Inferior parietal cortex (tissue), 1 donor: ENCODE results near the gene GRK1.
"Not testable (repeated sequence)": the region's sequence is repeated elsewhere in the genome, so short reads cannot be mapped to it uniquely, and the experiment has no call there.

Experiments
- DNase-seq: peaks from one replicate; pipeline ENCODE4 v3.0.0-alpha.2; 2016; ENCODE audit errors: extremely low spot score

Gene GRK1

DNA sequence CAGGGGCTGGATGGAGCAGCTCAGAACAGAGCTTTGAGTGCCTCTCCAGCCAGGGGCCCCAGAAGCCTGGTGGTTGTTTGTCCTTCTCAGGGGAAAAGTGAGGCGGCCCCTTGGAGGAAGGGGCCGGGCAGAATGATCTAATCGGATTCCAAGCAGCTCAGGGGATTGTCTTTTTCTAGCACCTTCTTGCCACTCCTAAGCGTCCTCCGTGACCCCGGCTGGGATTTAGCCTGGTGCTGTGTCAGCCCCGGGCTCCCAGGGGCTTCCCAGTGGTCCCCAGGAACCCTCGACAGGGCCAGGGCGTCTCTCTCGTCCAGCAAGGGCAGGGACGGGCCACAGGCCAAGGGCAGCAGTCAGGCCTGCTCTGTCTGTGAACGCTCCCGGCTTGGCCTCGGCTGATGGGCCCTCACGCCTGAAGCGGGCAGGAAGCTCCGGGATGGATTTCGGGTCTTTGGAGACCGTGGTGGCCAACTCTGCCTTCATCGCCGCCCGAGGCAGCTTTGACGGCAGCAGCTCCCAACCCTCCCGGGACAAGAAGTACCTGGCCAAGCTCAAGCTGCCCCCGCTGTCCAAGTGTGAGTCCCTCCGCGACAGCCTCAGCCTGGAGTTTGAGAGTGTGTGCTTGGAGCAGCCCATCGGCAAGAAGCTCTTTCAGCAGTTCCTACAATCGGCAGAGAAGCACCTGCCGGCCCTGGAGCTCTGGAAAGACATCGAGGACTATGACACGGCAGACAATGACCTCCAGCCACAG, at the start of gene GRK1:
GRK1 (plus strand) TSS at position 269 of the 751 bp plus-strand sequence; CDS start at position 437, 168 bp downstream.
- no peak for DNase-seq

DNA sequence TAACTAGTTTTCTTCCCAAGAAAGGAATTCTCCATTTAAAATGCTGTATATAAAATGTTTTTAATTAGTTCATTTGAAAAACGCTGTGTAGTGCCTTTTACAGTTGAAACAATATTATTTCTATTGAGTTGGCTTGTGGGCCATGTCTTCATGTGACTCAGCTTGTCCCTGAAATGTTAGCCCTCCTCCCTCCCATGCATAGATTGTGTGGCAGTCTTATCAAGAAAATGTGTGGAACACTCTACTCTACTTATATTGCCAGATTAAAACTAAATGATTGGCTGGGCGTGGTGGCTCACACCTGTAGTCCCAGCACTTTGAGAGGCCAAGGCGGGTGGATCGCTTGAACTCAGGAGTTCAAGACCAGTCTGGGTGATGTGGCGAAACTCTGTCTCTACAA, 49.1 kb upstream of the GRK1 start:
- no peak for DNase-seq

DNA sequence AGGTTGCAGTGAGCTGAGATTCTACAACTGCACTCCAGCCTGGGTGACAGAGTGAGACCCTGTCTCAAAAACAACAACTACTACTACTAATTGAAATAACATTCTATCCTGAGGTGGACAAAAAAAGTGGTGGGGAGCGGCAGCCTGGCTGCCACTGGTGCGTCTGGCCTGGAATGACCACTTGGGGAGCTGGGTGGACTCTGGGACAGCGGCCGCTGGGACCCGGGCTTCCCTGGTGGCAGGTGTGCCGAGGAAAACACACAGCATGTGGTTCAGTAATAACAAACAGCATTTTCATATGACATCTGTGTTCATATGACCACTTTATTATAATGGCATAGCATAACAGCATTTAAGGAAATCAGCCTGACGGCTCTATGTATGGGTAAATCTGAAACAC, 48.6 kb upstream of the GRK1 start:
- DNase-seq = no peak

DNA sequence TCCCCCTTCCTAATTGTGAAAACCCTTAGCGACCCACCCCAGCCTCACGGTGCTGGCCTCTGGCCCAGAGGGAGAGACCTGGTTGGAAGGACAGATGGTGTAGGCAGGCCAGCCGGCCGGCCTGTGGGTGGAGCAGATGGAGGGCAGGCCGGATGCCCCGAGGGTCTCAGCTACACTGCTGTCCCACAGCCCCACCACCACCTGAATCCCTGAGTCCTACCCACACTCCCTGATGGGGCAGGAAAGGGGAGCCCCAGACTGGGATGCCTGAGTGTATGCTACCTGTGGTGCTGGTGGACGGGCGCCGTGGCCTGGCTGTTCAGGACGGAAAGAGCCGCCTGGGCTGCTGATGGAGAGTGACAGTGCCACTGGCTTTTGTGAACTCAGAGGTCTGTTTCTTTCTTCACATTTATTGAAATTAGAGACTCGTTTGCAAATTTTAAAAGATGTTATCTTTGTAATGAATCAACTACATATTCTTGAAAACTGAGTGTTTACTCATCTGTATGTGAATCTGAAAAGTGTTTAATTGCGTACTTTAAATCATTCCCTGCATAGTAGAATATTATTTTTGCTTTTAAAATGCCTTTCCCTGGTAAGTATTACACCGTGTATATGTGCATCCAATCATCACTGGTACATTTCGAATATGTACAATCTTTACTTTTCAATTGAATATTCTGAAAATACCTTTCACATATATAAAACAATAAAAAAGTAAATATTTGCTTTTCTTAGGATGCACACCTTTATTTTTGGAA, 46.8 kb upstream of the GRK1 start:
- no peak for DNase-seq

DNA sequence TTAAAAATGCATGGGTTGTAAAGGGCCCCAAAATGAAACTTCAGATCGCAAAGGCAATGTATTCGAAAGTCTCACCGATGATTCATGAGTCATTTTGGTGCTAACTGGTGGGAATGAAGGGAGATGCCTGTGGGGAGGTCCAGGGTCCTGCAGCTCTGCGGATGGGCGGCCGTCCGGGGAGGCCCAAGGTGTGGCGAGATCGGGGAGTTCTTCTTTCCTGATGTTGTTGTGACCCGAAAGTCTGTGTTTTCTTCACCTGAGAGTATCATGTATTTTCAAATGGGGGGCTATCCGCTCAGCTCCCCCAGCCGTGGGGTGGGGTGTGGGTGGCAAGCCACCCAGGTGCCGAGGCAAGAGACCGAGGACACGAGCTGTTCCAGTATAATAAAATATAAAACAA, 46.0 kb upstream of the GRK1 start:
- DNase-seq = no peak

DNA sequence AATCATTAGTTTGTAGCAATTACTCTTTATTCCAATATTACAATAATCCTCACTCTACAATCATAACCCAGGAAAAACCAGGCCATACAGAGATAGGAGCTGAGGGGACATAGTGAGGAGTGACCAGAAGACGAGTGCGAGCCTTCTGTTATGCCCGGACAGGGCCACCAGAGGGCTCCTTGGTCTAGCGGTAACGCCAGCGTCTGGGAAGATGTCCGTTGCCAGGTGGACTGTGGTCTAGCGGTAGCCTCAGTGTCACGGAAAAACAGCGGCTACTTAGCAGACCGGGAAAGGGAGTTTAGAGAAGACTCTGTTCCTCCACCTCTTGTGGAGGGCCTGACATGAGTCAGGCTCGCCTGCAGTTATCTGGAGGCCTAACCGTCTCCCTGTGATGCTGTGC, 45.5 kb upstream of the GRK1 start:
- not testable (repeated sequence) for DNase-seq

DNA sequence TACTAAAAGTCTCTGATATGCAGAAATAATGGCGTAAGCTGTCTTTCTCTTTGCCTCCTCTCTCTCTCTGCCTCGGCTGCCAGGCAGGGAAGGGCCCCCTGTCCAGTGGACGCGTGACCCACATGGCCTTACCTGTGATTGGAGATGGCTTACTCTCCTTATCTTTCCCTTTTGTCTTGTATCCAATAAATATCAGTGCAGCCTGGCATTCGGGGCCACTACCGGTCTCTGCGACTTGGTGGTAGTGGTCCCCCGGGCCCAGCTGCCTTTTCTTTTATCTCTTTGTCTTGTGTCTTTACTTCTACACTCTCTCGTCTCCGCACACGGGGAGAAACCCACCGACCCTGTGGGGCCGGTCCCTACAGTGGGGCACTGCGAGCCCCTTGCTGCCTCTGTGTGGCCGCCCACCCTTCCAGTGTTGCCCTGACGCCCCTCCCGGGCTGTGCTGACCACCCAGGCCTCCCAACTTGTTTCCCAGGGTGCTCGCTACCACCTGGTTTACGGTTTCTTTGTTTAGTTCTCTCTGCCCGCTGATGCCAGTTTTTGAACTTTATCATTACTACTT, 45.0 kb upstream of the GRK1 start:
- DNase-seq = not testable (repeated sequence)

DNA sequence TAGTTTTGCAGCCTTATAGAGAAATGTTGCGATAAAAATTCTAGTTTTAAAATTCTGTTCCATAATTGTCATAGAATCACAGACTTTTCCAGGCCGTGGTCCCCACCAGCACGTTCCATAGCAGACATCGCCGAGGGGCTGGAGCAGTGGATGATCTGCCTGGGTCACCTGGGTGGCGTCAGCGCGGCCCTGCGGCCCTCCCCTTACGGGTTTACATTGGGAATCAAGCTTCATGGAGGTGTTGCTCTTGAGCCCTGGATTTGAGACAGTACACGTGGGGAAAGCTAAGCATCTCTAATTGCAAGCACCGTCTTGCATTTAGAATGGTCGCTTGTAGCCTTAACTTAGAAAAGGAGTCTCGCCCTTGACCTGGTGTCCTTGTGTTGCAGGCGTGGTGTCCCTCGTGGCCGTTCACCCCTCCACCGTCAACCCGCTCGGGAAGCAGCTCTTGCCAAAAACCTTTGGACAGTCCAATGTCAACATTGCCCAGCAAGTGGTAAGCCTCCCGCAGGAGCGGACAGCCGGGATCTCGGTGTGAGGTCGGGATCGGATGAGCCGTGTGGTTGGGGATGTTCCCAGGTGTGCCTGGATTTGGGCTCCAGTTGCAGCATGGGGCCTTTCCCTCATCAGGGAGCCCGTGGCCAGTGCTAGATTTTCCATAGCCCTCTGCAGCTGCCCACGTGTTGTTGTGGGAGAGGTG, 44.1 kb upstream of the GRK1 start:
- no peak for DNase-seq

DNA sequence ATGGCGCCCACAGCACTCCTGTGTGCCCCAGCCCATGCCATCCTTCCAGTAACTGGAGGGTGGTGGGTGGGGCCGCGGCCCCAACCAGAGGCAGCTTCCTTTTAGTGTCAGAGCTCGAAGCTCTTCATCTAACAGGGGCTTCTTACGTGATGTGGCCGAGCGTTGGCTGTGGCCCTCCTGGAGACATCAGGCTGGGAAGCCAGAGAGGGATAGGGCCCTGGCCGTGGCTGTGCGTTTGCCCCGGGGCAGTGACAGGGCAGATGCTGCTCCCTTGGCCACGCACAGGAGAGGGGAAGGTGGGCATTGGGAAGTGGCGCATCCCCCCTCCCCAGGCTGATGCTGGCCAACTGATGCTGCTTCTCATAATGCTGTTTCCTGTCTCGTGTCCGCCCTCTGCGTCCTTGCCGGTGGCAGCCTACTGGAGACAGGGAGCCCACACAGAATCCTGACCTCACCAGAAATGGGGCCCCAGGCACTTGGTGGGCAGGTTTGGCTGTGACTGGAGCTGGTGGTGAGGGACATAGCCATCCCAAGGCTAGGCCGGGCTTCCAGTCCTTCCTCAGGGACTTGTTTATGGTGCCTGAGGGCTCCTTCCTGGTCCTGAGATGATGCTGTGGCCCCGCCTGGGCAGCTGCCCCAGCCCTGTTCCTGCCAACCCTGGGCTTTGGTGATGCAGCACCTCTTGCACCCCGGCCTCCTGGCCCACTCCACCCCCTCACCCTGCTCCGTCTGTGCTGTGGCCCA, 43.4 kb upstream of the GRK1 start:
- no peak for DNase-seq

DNA sequence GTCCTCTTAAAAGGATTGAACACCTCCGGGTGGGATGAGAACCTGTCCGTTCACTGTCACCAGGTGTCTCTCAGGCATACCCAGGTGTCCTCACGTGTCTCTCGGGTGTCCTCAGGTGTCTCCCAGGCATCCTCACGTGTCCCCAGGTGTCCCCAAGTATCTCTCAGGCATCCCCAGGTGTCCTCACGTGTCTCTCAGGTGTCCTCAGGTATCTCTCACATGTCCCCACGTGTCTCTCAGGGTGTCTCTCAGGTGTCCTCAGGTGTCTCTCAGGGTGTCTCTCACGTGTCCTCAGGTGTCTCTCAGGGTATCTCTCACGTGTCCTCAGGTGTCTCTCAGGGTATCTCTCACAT, 42.8 kb upstream of the GRK1 start:
- no peak for DNase-seq

DNA sequence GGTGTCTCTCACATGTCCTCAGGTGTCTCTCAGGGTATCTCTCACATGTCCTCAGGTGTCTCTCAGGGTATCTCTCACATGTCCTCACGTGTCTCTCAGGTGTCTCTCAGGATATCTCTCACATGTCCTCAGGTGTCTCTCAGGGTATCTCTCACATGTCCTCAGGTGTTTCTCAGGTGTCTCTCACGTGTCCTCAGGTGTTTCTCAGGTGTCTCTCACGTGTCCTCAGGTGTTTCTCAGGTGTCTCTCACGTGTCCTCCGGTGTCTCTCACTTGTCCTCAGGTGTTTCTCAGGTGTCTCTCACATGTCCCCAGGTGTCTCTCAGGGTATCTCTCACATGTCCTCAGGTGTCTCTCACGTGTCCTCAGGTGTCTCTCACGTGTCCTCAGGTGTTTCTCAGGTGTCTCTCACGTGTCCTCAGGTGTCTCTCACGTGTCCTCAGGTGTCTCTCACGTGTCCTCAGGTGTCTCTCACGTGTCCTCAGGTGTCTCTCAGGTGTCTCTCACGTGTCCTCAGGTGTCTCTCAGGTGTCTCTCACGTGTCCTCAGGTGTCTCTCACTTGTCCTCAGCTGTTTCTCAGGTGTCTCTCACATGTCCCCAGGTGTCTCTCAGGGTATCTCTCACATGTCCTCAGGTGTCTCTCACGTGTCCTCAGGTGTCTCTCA, 42.2 kb upstream of the GRK1 start:
- DNase-seq = not testable (repeated sequence)

DNA sequence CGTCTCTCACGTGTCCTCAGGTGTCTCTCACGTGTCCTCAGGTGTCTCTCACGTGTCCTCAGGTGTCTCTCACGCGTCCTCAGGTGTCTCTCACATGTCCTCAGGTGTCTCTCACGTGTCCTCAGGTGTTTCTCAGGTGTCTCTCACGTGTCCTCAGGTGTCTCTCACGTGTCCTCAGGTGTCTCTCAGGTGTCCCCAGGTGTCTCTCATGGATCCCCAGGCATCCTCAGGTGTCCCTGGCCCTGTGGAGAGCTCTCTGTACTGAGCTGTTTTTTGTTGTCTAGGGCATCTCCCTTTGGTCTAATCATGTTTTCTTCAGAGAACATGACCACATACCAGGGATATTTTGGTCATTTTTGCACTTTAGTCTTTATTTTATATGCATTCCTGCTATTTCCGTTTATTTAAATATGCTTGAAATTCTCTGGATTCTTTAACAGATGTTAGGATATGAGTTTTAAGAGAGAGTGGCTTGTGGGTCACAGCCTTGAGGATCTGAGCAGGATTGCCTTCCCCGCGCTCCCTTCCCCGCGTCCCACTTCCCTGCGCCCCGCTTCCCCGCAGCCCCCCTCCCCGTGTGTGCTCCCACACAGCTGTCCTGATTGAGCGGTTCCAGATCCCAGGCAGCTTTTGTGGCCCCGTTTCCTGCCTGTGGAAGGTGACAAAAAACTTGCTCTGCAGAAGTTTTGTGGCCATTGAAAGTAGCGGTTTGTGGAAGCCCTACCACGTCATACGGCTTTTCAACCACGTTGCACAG, 40.9 kb upstream of the GRK1 start:
- DNase-seq = no peak

DNA sequence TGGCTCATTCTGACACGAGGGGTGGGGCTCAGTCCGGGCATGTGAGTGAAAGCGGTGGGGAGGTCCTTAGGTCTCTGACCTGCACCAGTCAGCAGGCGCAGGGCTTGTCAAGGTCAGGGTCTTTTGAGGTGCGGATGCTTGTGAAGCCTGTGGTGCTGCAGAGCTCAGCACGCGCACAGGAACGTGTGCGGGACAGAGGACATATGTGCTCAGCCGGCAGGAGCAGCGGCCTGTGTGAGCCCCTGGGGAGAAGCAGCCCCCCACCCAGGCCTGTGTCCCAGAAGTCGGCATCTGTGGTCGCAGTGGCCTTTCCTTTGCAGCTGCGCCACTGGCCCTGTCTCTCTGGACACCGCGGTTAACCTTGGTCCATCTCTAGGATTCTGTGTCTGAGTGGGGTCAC, 39.9 kb upstream of the GRK1 start:
- DNase-seq = no peak

DNA sequence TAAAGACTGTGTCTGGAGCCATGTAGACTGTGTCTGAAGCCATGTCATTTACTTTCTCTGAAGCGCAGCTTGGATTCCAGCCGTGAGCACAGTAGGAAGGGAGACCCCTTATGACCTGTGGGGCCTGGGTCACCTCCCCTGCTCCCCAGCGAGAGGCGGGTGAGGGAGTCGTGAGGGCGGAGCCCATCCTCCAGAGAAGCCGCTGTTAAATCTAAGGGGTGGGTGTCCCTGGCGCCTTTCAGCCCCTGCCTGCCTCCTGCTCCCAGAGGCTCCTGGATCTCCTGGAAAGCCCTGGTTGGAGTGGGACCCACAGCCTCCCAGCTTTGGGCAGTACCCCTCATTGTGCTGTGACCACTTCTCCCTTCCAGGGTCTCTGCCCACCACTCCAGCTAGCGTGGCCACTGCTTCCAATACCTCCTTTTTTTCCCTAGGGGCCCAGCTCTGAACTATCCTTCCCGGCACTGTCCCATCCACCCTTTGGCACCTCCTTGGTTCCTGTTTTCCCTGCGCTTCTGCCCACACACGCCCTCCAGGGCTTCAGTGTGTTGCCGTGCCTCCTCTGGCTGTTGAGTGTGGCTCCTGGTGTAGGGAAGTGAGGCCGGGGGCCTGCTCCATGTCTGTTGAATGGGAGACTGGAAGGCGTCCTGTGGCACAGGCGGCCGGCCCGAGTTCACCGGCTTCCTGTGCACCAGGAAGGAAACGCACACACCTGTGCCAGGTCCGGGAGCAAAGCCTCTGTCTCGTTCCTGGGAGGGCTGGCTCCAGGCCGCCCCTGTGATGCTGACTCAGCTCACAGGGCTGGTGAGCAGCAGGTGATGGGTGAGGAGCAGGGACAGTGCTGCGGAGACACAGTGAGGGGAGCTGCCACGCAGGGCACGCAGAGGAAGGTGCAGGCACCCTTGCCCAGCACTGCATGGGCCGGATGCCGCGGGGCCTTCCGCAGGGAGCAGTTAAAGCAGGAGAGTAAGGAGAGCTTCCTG, 38.4 kb upstream of the GRK1 start:
- no peak for DNase-seq

DNA sequence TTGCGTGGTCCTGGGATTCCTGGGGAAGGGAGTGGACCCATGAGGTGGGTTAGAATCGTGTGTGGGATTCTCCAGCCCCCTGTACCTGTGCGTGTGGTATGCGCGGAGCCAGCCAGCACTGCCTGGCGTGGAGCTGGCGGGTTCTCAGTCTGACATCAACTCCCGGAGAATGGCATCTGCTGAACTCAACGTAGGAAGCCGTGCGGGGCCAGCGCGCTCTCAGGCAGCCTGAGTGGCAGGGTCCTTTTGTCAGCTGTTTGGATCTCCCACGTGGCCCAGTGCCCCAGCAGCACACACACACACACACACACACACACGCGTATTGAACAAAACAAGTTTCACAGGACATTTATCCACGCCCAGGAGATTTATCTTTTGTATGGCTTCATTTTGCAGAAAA, 37.2 kb upstream of the GRK1 start:
- no peak for DNase-seq

DNA sequence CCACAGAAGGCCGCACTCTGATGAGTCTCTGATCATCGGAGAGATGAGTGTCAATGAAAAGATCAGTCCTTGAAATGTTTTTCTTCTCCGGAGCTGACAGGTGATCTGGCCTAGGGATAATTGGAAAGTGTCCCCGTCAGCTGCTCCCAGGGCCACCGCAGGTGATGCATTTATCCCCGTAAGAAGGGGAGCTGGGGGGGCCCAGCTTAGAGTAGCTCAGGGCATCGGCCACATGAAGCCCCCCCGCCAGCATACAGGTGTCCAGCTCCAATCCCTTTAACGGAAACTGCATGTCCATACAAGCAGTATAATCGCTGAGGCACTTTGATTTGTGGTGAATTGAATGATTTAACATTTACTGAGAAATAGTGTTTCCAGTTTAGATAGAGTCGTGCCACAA, 36.7 kb upstream of the GRK1 start:
- no peak for DNase-seq

DNA sequence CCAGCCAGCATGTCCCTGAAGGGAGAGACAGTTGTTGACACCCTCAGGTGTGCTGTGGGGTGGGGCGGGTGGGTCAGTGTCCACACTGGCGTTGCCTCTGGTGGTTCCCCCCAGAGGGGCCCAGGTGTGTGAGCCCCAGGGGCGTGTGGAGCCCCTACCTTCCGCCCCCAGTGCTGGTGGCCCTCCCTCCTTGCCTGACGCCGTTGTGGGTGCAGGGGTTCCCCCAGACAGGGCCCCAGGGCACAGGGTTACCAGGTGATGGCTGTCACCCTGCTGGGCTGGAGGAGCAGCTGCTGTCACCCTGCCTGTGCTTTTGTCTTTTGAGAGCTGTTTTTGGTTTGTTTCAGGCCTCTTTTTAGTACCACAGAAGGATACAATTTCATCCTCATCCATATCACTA, 36.2 kb upstream of the GRK1 start:
- no peak for DNase-seq

DNA sequence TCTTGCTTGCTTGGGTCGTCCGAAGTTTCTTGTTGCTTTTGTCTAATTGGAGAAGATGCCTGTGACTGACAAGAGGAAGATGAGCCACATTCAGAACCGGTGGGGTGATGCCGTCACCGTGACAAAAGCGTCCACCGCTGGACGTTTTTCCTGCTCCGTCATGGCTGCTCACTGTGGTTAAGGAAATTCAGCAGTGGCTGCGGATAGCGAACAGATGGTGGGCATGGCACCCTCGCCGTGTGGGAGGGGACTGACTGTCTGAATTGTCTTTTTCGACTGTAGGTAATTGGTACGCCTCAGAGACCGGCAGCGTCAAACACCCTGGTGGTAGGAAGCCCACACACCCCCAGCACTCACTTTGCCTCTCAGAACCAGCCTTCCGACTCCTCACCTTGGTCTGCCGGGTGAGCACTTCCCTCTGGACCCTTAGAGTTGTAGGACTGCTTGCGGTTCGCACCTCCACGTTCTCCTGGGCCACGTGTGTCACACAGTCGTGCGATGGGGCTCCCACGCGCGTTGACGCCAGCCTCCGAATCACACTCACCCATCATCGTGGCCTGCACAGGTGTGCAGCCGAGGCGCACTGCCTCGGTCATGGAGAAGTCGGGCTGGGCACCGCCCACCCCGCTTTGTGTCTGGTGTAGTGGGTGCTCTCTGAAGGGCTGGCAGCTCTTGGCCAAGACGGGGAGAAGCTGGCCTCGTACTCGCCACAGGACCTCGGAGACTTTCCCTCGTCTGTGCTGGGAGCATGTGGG, 35.5 kb upstream of the GRK1 start:
- DNase-seq = no peak
